ENCODE data around the gene SYT17.

The SYT17 gene

GRCh38 chr16:19307587-19308241 is 139.7 kb downstream of the SYT17 start:
- DNase-seq, result no peak

GRCh38 chr16:19308392-19308791 is 140.4 kb downstream of the SYT17 start:
- DNase-seq, result no peak

- no peak for DNase-seq
These were observed 141.1 kb downstream of the SYT17 start for GRCh38 chr16:19309178-19309577.

GRCh38 chr16:19314718-19315425 is 146.8 kb downstream of the SYT17 start:
- DNase-seq, result no peak

GRCh38 chr16:19315889-19316433 is 147.9 kb downstream of the SYT17 start:
- no peak for DNase-seq

- no peak for DNase-seq
These were observed 148.8 kb downstream of the SYT17 start for GRCh38 chr16:19316846-19317245.

Data from activated naive CD4-positive, alpha-beta T cell (primary cell).